Measurements from ENCODE around the gene CMSS1.
"Not testable (repeated sequence)": the region's sequence is repeated elsewhere in the genome, so short reads cannot be mapped to it uniquely, and the experiment has no call there.

Gene CMSS1

DNA sequence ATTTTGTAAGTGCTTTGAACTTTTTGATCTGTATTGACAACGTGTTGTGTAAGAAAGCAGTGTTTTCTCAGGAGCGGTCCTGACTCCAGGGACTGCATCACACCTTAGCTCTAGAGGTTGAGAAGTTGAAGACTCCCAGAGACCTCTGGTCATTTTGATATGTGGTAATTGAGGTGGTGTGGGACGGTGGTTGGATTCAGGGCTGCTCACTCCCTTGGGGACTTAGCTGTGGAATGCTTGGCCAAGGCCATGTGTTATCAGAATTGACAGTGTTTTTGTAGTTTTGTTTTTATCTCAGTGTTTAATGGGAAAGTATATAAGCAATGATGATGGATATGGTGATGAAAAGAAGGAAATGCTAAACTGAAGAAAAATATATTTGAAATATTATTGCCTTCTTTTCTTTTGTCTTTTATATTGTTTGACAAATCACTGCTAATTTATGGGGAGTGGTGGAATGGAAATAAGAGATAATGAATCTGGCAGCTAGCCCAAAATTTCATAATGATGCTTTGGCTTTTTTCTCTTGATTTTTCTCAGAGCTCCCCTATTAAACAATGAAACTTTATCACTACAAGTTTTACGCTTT lies 16.0 kb downstream of the CMSS1 start:
- TF ChIP-seq, protein P1, sequence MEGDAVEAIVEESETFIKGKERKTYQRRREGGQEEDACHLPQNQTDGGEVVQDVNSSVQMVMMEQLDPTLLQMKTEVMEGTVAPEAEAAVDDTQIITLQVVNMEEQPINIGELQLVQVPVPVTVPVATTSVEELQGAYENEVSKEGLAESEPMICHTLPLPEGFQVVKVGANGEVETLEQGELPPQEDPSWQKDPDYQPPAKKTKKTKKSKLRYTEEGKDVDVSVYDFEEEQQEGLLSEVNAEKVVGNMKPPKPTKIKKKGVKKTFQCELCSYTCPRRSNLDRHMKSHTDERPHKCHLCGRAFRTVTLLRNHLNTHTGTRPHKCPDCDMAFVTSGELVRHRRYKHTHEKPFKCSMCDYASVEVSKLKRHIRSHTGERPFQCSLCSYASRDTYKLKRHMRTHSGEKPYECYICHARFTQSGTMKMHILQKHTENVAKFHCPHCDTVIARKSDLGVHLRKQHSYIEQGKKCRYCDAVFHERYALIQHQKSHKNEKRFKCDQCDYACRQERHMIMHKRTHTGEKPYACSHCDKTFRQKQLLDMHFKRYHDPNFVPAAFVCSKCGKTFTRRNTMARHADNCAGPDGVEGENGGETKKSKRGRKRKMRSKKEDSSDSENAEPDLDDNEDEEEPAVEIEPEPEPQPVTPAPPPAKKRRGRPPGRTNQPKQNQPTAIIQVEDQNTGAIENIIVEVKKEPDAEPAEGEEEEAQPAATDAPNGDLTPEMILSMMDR (IDR thresholded peaks at IDR 0.05; ENCODE audit: low read depth, low read length) = no peak
- no peak for DNase-seq (ENCODE audit: extremely low read depth, low read depth)

DNA sequence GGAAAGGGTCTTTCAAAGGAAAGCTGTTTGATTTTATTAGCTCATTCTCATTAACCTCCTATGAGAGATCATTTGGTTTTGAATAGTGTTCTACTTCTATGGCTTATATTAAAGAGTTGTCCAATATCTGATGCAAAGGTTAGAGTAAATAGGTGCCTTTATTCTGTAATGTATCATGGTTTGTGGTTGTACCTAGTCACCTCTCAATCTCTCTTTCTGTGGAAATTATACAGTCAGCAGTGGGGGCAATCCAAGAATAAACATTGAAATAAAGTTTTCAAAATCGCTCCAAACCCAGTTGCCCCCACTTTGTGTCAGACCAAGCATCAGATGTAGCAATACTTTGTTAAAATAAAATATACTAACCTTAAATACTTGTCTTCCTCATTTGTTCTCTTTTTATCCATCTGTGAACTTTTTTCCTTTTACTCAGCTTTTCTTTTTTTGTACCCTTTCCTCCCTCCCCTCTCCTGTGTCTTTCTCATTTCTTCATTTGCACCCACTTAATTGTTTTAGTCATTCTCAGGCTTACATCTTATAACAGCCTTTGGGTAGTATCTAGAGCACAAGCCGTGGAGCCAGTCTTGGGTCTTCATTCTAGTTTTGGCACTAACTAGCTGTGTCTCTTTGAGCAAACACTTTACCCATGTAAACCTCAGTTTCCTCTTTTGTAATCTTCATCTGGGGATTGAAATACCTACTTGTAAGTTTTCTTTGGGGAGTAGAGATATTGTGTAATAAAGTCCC lies 16.7 kb downstream of the CMSS1 start:
- TF ChIP-seq, protein P1 (IDR thresholded peaks at IDR 0.05; ENCODE audit: low read depth, low read length) = no peak
- no peak for DNase-seq (ENCODE audit: extremely low read depth, low read depth)

DNA sequence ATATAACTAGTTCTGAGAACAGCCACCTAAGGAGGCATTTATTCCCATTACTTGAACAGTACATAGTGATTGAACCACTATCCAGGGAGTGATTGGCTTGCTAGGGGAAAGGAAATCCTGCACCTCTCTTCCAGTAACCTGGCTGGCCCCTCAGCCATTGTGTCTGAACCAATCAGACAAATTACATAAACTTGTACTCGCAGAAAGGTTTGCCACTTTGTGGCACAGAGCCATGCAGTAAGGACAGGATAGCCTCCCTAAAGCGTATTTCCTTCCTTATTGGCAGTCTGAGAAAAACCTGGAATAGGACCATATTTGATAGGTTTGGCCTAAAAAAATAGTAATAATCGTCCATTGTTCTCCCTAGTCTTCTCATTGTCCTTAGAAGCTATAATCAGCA lies 19.0 kb downstream of the CMSS1 start:
- no peak for DNase-seq (ENCODE audit: extremely low read depth, low read depth)
- TF ChIP-seq, protein P1 (IDR thresholded peaks at IDR 0.05; ENCODE audit: low read depth, low read length) = no peak

DNA sequence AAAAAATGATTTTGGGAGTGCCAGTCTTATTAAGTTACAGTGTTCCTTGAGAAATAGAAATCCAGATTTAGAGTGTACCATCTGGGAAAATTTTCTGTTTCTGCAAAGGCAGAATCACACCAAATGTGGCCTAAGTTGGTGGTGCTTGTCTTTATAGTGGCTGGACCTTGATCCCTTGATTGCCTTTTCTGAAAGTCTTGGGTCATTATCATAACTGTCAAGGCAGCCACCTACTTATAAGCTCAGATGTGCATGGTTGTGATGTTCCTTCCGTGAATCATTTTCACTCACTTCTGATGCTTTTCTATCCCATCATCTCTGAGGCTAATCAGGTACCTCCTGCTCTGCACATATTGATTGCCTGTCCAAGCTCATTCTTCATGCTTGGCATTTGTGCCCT lies 20.1 kb downstream of the CMSS1 start:
- no peak for DNase-seq (ENCODE audit: extremely low read depth, low read depth)
- TF ChIP-seq, protein P1 (IDR thresholded peaks at IDR 0.05; ENCODE audit: low read depth, low read length) = no peak

DNA sequence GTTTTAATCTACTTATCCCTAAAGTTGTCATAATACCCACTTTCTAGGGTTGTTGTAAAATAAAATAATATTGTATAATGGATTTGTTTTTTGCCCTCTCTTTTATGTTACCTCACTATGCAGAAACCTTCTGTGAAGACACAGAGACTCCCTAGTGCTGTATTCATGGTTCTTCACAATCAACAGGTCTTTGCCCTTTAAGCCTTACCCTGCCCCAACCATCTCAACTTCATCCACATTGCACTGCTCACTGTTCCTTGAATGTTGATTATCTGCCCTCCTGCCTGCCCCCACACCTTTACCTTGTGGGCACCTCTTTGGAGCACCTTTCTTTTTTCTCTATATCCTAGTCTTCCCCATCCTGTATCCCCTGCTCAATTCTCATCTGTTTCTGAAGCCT lies 21.1 kb downstream of the CMSS1 start:
- TF ChIP-seq, protein P1 (IDR thresholded peaks at IDR 0.05; ENCODE audit: low read depth, low read length) = no peak
- no peak for DNase-seq (ENCODE audit: extremely low read depth, low read depth)

DNA sequence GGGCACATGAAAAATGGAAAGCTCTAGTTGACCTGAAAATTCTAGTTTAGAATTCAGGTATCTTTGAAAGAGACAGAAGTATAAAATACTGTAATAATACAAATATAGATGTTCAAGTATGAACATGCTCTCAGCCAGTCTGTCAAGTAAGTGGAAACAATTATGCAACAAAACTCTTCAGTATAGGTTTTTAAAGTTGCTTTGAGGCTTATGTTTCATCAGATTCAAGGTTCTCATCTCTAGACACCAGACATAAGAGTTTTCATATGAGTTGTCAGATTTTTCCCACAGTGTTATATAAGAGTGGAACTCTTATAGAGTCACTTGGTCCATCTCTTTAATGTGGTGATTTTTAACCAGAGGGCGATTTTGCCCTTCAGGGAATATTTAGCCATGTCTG lies 22.0 kb downstream of the CMSS1 start:
- TF ChIP-seq, protein P1 (IDR thresholded peaks at IDR 0.05; ENCODE audit: low read depth, low read length) = no peak
- DNase-seq (ENCODE audit: extremely low read depth, low read depth) = no peak

DNA sequence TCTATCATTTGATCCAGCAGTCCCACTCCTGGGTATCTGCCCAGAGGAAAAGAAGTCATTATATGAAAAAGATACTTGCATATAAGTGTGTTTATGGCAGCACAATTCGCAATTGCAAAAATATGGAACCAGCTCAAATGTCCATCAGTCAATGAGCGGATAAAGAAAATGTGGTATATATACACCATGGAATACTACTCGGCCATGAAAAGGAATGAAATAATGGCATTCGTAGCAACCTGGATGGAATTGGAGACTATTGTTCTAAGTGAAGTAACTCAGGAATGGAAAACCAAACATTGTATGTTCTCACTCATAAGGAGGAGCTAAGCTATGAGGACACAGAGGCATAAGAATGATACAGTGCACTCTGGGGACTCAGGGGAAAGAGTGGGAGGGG lies 24.3 kb downstream of the CMSS1 start:
- DNase-seq (ENCODE audit: extremely low read depth, low read depth) = not testable (repeated sequence)

Data from AG09319 (cell line).